IPS-11a (cell line): ENCODE results near the gene PEG3.

ENCODE experiments used
- H3K4me3 ChIP-seq: one replicate; pipeline ENCODE4 v1.5.1; 2013; ENCODE audit warnings: low read depth, low read length, control low read depth

Gene PEG3

DNA sequence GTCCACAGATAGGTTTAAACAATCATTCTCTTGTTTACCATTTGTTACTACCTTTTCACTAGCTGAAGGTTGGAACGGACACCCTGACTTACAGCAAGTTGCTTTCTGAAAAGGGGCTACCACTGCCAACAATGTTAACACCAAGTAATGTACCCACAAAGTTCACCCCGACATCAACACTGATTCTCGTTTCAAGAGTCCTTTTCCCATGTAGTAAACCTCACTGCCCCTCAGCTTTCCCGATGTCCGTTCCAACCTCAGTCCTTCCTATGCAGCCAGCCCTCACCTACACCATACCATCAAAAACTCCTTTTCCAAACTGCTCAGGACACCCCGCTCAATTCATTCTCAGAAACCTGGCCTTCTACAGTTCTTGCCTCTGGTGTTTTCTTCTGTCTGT is 29.0 kb downstream of the PEG3 start:
- H3K4me3 ChIP-seq = no peak overlapping the region

GRCh38 chr19:56810260-56810659 is 30.3 kb downstream of the PEG3 start:
- H3K4me3 ChIP-seq = no peak overlapping the region

- H3K4me3 ChIP-seq = no peak overlapping the region
Measured at GRCh38 chr19:56808717-56809392, 31.7 kb downstream of the PEG3 start.

DNA sequence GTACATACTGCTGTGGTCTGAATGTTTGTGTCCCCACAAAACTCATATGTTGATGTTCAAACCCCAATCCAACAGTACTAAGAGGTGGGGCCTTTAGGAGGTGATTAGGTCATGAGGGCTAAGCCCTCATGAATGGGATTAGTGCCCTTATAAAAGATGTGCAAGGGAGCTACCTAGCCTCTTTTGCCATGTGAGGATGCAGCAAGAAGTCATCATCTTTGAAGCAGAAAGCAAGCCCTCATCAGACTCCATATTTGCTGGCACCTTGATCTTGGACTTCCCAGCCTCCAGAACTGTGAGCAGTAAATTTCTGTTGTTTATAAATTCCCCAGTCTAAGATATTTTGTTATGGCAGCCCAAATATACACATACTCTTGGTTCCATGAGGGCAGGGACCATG is 33.9 kb downstream of the PEG3 start:
- no peak overlapping the region for H3K4me3 ChIP-seq
